HG03159 (cell line): ENCODE data around the gene PPP6R3.
A peak's percentile ranks its signal among the peaks of the same experiment; 100 is the strongest.

ENCODE experiments used
- ATAC-seq: cut with Tn5 transposase; IDR thresholded peaks from one replicate; pipeline ENCODE4 v1.9.1; 2021; ENCODE audit warnings: mild to moderate bottlenecking, moderate library complexity; ENCODE audit not compliant: unreplicated experiment

The PPP6R3 gene, protein sequence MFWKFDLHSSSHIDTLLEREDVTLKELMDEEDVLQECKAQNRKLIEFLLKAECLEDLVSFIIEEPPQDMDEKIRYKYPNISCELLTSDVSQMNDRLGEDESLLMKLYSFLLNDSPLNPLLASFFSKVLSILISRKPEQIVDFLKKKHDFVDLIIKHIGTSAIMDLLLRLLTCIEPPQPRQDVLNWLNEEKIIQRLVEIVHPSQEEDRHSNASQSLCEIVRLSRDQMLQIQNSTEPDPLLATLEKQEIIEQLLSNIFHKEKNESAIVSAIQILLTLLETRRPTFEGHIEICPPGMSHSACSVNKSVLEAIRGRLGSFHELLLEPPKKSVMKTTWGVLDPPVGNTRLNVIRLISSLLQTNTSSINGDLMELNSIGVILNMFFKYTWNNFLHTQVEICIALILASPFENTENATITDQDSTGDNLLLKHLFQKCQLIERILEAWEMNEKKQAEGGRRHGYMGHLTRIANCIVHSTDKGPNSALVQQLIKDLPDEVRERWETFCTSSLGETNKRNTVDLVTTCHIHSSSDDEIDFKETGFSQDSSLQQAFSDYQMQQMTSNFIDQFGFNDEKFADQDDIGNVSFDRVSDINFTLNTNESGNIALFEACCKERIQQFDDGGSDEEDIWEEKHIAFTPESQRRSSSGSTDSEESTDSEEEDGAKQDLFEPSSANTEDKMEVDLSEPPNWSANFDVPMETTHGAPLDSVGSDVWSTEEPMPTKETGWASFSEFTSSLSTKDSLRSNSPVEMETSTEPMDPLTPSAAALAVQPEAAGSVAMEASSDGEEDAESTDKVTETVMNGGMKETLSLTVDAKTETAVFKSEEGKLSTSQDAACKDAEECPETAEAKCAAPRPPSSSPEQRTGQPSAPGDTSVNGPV

DNA sequence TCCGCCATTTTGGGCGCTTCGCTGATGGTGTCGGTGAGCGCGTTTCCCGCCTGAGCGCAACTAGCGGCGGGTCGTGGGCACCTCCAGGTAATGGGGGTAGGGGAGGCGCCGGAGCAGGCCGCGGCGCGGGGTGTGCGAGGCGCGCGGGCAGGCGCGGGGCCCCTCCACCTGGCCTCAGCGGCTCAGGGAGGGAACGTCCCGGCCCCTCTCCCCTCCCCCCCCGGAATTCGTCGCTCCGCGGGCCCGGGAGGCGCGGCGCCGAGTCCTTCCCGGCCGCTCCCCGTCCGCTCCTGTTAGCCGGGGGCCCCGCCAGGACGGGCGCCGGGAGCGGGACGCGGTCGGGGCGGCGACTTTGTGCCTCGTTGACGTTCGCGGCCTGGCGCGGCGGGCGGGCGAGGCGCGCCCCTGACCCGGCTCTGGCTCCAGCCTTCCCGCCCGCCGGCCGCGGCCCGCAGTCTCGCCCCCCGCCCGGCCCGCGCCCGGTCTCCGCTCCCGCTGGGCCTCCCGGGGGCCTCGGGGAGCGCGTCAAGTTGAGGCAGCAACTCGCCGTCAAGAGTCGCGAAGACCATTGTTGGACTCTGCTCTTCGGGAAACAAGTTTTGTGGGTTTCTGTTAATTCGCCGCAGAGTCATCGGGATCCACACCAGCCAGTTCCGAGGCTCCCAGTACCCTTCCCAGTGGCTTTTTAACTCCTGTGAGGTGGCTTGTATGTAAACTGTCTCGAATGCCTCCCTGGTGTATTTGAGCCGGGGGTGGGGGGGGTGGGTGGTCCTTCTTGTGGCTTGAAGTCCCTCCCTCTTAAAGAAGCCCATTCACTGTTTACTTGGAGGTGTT lies at the start of gene PPP6R3:
PPP6R3 (plus strand) TSS at position 12 of the 834 bp plus-strand sequence. CDS start 76,913 bp downstream, outside the sequence.
- peak; percentile 30 for ATAC-seq

DNA sequence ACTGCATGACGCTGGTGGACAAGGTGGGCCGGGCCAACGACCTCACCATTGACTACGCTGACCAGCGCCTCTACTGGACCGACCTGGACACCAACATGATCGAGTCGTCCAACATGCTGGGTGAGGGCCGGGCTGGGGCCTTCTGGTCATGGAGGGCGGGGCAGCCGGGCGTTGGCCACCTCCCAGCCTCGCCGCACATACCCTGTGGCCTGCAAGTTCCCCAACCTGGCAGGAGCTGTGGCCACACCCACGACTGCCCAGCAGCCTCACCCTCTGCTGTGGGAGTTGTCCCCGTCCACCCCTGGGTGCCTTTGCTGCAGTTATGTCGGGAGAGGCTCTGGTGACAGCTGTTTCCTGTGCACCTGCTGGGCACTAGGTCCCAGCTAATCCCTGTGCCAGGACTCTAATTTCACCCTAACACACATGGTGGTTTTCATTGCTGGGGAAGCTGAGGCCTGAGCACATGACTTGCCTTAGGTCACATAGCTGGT lies 49.0 kb upstream of the PPP6R3 start:
- no peak for ATAC-seq

DNA sequence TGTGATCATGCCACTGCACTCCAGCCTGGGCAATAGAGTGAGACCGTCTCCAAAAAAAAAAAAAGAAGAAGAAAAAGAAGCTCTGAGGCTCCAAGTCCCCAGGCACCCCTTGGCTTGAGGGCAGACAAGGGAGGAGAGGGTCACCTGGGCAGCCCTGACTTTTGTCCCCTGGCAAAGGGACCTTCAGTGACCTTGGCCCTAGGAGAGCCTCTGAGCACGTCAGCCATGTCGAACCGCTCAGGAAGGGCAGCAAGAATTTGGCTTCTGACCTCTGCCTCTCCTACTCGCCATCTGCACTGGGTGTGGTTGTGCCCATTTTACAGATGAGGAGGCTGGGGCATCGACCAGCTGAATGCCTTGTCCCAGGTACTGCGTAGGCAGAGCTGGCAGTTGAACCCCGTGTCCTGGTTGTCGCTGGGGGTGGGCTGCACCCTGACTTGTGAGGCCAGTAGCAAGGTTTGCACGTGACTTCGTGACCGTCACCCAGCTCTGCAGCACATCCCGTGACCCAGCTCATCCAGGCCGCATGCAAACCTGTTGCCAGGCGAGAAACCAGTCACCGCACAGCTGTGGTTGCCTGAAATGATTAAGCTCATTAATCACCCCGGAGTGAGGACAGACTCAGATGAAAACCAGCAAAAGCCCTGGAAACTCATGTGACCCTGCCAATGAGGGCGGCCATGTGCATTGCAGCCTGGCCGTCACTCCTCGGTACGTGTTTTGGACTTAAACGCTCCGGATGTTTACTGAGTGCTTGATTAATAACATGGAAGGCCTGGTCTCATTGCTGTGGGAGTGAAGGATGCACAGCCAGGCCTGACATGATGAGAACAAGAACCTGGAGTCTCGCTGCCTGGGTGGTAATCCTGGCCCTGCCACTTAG lies 47.7 kb upstream of the PPP6R3 start:
- no peak for ATAC-seq

DNA sequence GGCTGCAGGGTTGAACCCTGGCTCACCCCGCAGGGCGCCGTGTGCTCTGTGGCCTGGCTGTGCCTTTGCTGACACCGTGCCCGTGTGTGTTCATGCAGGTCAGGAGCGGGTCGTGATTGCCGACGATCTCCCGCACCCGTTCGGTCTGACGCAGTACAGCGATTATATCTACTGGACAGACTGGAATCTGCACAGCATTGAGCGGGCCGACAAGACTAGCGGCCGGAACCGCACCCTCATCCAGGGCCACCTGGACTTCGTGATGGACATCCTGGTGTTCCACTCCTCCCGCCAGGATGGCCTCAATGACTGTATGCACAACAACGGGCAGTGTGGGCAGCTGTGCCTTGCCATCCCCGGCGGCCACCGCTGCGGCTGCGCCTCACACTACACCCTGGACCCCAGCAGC lies 47.0 kb upstream of the PPP6R3 start:
- ATAC-seq = no peak

DNA sequence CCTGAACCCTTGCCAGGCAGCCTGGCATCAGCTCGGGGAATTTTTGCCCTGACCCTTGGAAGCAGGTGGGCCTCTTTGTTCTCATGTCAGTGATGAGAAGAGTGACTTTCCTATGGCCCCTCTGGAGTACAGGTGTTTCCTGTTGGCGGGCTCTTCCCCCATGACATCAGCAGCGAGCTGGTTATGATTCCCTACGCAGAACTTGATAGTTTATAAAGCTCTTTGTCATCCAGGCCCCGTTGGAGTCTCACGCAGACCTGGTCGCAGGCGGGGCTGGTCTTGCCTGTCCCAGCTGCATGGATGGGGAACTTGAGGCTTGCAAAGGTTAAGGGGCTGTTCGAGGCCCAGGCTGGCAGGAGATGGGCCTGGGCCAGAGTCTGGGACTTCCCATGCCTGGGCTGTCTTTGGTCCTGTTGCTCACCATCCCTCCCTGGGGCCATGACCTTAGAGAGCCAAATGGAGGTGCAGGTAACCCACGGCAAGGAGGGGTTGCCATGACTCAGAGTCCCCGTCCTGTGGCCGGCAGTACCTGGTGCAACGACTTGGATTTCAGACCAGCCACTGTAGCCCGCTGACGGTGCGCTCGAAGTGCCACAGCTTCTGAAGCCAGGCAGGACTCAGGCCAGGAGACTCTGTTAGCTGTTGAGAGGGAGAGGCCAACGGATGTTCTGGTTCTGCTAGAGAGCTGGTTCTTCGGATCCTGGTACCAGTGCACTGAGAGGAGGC lies 45.9 kb upstream of the PPP6R3 start:
- ATAC-seq = no peak

DNA sequence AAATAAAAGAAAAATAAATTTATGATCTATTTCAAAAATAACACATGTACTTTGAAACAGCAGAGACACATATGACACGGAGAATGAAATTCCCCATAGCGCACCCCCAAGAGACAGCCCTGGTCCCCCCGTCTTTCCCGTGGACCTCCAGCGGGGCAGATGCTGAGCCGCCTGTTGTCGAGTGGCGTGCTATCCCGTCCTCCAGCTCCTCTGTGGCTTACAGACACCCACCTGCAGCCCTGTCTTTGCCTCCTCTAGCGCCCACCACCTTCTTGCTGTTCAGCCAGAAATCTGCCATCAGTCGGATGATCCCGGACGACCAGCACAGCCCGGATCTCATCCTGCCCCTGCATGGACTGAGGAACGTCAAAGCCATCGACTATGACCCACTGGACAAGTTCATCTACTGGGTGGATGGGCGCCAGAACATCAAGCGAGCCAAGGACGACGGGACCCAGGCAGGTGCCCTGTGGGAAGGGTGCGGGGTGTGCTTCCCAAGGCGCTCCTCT lies 44.4 kb upstream of the PPP6R3 start:
- no peak for ATAC-seq

DNA sequence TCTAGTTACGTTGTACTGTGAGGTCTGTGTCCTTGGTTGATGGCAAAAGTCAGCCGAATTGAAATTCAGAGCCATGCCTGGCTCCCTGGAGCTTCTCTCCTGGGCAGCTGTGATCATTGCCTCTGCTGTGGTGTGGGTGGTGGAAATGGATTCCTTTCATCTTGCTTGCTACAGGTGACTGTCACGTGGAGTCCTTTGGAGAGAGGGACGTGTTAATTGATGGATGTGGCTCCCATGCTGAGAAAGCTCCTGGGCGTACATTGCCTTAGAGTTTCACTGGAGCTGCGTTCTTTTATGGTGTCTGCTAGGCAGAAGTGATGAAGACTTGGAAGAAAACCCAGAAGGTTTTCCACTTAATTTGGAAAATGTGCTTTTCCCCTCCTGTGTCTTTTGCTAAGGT lies 41.9 kb upstream of the PPP6R3 start:
- ATAC-seq = no peak

DNA sequence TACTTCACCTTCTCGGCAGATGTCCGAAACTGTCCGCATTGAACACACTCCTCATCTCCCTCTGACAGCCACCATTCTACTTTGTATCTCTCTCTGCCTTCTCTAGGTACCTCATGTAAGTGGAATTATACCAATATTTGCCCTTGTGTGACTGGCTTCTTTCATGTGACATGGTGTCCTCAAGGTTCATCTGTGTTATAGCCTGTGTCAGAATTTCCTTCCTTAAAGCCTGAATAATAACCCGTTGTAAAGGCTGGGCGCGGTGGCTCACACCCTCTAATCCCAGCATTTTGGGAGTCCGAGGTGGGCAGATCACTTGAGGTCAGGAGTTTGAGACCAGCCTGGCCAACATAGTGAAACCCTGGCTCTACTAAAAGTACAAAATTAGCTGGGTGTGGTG lies 40.4 kb upstream of the PPP6R3 start:
- ATAC-seq = no peak

DNA sequence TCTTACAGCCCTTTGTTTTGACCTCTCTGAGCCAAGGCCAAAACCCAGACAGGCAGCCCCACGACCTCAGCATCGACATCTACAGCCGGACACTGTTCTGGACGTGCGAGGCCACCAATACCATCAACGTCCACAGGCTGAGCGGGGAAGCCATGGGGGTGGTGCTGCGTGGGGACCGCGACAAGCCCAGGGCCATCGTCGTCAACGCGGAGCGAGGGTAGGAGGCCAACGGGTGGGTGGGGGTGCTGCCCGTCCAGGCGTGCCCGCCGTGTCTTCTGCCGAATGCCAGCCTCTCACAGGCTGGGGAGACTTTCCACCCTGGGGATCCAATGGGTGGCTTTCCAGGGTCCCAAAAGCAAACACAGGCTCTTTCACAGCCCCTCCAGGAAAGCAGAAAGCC lies 37.1 kb upstream of the PPP6R3 start:
- ATAC-seq = no peak

DNA sequence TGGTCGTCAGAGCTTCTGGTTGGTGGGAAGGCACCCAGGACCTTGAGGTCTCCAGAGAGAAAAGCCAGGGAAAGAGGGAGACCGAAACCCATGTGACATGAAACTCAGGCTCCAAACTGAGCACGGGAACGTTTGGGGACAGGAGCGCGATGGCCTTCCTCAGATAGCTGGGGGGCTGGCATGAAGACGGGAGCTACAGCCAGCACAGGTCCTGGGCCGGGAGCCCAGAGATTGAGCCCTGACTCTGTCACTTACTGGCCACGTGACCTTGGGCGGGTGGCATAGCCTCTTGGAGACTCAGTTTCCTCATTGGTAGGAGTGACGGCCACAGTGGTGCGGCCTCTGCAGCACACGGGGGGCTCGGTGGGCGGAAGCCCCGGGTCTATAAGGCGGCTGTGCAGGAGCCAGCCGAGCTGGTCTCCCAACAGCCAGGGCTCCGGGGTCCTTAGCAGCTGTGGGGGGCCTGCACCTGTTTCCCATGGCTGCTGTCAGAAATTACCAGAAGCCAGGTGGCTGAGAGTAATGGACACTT lies 36.4 kb upstream of the PPP6R3 start:
- ATAC-seq = no peak

DNA sequence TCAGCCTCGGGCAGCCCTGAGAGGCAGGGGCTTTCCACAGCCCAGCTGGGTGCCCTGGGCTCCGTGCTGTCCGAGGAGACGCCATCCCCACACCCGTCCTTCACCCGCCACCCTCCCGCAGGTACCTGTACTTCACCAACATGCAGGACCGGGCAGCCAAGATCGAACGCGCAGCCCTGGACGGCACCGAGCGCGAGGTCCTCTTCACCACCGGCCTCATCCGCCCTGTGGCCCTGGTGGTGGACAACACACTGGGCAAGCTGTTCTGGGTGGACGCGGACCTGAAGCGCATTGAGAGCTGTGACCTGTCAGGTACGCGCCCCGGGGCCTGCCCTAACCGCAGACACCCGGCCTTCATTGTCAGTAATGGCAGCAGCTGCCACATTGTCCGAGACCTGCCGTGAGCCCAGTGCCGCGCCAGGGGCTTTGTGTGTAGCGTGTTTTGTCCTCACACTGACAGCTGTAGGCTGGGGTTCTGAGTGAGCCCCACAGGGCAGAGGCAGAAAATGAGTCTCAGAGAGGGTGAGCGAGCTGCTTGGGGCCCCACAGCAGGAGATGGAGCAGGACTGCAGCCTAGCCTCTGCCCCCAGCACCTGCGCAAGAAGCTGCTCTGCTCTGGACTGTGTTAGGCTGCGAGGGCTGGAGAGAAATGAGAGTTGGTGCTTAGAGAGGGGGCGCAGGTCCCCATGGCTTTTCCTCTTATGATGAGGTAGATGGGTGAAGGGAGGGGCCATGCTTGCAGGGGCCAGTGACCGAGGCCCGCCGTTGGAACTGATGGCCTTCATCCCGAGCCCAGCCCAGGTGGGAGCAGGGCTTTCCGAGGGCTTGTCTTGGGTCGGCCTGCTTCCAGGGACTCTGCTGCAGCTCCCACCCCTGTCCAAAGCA lies 35.3 kb upstream of the PPP6R3 start:
- ATAC-seq = no peak

DNA sequence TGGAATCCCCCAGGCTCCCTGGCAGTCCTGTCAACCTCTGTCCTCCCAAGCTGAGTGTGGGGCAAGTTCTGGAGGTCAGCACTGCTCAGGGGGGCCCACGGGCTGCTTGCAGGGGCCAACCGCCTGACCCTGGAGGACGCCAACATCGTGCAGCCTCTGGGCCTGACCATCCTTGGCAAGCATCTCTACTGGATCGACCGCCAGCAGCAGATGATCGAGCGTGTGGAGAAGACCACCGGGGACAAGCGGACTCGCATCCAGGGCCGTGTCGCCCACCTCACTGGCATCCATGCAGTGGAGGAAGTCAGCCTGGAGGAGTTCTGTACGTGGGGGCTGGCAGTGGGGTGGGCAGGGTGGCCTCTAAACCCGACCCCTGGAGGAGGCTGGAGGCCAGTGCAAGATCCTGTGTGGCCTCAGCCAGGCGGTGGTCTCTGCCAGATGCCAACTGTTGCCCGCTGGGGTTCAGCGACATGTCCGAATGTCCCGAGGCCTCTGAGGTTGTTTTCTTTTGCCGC lies 34.6 kb upstream of the PPP6R3 start:
- ATAC-seq = no peak

DNA sequence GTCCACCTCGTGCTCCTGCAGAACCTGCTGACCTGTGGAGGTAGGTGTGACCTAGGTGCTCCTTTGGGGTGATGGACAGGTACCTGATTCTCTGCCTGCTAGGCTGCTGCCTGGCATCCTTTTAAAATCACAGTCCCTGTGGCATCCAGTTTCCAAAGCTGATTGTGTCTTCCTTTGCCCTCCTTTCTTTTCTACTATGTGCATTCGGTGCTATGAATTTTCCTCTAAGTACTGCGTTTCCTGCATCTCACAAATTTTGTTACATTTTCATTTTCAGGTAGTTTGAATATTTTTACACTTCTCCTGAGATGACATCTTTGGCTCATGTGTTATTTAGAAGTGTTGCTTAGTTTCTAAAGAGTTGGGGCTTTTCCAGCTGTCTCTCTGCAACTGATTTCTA lies 30.9 kb upstream of the PPP6R3 start:
- no peak for ATAC-seq

DNA sequence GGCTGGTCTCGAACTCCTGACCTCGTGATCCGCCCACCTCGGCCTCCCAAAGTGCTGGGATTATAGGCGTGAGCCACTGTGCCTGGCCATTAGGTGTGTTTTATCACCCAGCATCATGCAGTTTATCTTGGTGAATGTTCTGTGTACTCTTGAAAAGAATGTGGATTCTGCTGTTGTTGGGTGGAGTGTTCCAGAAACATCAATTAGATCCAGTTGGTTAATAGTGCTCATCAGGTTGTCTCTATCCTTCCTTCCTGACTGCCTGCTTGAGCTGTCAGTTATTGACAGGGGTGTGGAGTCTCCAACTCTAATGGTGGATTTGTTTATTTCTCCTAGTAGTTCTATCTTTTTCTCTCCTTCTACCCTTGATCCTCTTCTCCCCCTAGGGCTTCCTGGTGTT lies 30.2 kb upstream of the PPP6R3 start:
- no peak for ATAC-seq

DNA sequence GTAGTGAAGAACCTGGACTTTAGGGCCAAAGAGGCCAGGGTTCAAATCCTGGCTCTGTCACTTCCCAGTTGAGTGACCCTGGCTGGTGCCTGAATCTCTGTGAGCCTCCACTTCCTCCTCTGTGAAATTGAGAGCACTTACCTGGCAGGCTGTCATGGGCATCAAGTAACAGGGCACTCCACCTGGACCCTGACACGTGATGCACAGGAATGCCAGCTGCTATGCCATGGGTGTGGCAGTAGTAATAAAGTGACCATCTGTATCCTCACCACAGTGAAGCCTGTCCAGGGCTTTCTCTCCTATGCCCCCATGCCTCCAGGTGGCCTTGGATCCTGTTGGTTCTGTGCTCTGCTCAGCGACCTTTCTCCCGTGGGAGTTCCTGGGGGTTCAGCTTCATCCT lies 29.8 kb upstream of the PPP6R3 start:
- no peak for ATAC-seq

DNA sequence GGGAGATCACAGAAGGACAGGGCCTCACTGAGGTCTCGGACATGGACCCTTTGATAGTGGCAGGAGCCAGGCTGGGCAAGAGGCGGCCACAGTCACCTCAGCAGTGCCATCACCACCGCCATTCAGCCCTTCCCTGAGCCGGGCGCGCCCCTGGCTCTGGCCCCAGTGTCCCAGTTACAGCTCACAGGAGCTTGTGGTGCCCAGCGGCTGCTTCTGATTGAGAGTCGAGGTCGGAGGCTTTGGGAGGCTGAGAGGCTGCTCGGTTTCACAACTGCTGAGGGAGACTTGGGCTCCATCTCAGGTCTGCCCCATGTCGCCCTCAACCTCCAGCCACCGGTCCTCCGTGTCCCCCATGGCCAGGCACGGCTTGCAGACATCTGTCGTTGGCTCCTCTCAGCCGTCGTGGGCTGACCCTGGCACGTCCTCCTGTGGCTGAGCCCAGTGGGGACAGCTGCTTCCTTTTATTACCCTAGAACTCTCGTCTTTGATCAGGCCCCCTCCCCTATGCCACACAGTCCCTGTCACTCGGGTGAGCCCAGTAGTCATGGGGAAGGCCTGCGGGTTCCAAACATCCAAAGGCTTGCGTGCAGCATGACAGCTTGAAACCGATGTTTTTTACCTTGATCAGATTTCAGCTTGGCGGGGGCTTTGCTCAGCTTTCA lies 28.4 kb upstream of the PPP6R3 start:
- no peak for ATAC-seq

DNA sequence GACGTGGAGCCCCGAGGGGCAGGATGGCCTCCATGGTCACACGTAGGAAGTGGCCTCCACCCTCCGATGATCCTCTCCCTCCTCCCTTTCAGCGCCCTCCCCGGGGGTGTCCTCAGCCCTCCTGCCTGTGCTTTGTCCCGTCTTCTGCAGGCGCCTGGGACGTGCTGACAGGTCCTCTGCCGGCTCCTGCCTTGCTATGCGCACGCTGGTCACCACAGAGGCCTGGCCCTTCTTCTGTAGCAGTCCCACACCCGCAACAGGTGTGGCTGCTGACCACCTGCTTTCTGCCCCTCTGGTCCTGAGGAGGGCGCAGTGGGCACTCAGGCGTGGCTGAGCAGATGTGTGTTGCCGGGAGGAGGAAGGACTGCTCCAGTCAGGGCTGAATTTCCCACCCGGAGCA lies 27.7 kb upstream of the PPP6R3 start:
- no peak for ATAC-seq
